WTC11 (cell line): ENCODE data around the gene TRIM65. TPM values are rescaled to one million over a fixed set of nuclear protein-coding genes. Genes with fewer than 3 reads are reported as not detected.

Experiments
- CREM ChIP-seq: sonication (generic); formaldehyde crosslinking; IDR thresholded peaks from 2 replicates; pipeline ENCODE4 v1.8.1; 2022; ENCODE audit warnings: mild to moderate bottlenecking, missing genetic modification reagents, moderate library complexity
- EMX1 ChIP-seq: fragments of 250-450 bp; sonication (Bioruptor Pico); IDR thresholded peaks from 2 replicates; pipeline ENCODE4 v1.8.0; 2021; ENCODE audit warnings: mild to moderate bottlenecking
- GTF2I ChIP-seq: fragments of 250-450 bp; sonication (Bioruptor Pico); conservative IDR thresholded peaks from 2 replicates; pipeline ENCODE4 v1.4.0; 2021; ENCODE audit warnings: mild to moderate bottlenecking
- HMGA2 ChIP-seq: fragments of 250-450 bp; sonication (Bioruptor Pico); IDR thresholded peaks from 2 replicates; pipeline ENCODE4 v1.4.0; 2021; ENCODE audit warnings: mild to moderate bottlenecking, moderate library complexity
- SMAD3 ChIP-seq: sonication (generic); formaldehyde crosslinking; IDR thresholded peaks from 2 replicates; pipeline ENCODE4 v1.8.0; 2022; ENCODE audit warnings: missing genetic modification reagents, mild to moderate bottlenecking, borderline replicate concordance
- ZNF138 ChIP-seq: sonication (generic); formaldehyde crosslinking; conservative IDR thresholded peaks from 2 replicates; pipeline ENCODE4 v1.8.1; 2022; ENCODE audit warnings: mild to moderate bottlenecking, moderate library complexity, missing genetic modification reagents
- total RNA-seq: library from RNA; stranded (reverse); gene quantifications from 3 replicates; pipeline ENCODE4 v1.2.3, GENCODE V29; 2021
- TF ChIP-seq, protein P1 (sequence below): sonication (generic); formaldehyde crosslinking; IDR thresholded peaks from 2 replicates; pipeline ENCODE4 v1.8.1; 2022; ENCODE audit warnings: low read depth, missing genetic modification reagents, borderline replicate concordance
- TF ChIP-seq, protein P2 (sequence below): fragments of 250-450 bp; sonication (Bioruptor Pico); IDR thresholded peaks from 2 replicates; pipeline ENCODE4 v1.9.0; 2021; ENCODE audit warnings: mild to moderate bottlenecking
- TF ChIP-seq, protein P3 (sequence below): sonication (generic); formaldehyde crosslinking; IDR thresholded peaks from 2 replicates; pipeline ENCODE4 v1.8.0; 2022; ENCODE audit warnings: mild to moderate bottlenecking, missing genetic modification reagents
- TF ChIP-seq, protein P4 (sequence below): sonication (generic); formaldehyde crosslinking; IDR thresholded peaks from 2 replicates; pipeline ENCODE4 v1.8.1; 2023; ENCODE audit warnings: mild to moderate bottlenecking, missing genetic modification reagents
- TF ChIP-seq, protein P5 (sequence below): sonication (generic); formaldehyde crosslinking; IDR thresholded peaks from 2 replicates; pipeline ENCODE4 v1.8.0; 2022; ENCODE audit warnings: mild to moderate bottlenecking, missing genetic modification reagents
- TF ChIP-seq, protein P6 (sequence below): fragments of 250-450 bp; sonication (Bioruptor Pico); conservative IDR thresholded peaks from 2 replicates; pipeline ENCODE4 v1.9.0; 2021; ENCODE audit warnings: mild to moderate bottlenecking
- TF ChIP-seq, protein P7 (sequence below): sonication (generic); formaldehyde crosslinking; IDR thresholded peaks from 2 replicates; pipeline ENCODE4 v1.8.1; 2023; ENCODE audit warnings: mild to moderate bottlenecking, missing genetic modification reagents, moderate library complexity
- TF ChIP-seq, protein P8 (sequence below): sonication (generic); formaldehyde crosslinking; IDR thresholded peaks from 2 replicates; pipeline ENCODE4 v1.8.1; 2023; ENCODE audit warnings: mild to moderate bottlenecking, missing genetic modification reagents, borderline replicate concordance
- TF ChIP-seq, protein P9 (sequence below): fragments of 250-450 bp; sonication (Bioruptor Pico); IDR thresholded peaks from 2 replicates; pipeline ENCODE4 v1.9.0; 2021; ENCODE audit warnings: mild to moderate bottlenecking

Gene TRIM65
- total RNA-seq, 1 experiment from 2014 or later = 56.4 TPM

DNA sequence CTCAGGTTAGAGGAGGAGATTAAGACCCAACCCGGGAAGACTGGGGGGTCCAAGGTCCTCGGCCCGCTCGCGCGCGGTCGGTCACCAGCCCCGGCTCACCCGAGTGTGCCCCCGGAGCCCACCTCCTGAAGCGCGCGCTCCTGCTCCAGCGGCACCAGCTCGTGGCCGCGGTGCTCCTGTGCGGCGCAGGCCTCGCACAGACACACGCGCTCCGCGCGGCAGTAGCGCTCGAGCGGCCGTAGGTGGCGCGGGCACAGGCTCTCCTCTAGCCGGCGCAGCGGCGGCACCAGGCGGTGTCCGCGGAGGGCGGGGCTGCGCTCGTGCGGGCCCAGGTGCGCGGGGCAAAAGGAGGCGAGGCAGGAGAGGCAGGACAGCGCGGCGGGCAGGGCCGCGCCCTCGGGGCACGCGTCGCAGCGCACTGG is 19.0 kb downstream of the TRIM65 start (continued):
- TF ChIP-seq, protein P1, sequence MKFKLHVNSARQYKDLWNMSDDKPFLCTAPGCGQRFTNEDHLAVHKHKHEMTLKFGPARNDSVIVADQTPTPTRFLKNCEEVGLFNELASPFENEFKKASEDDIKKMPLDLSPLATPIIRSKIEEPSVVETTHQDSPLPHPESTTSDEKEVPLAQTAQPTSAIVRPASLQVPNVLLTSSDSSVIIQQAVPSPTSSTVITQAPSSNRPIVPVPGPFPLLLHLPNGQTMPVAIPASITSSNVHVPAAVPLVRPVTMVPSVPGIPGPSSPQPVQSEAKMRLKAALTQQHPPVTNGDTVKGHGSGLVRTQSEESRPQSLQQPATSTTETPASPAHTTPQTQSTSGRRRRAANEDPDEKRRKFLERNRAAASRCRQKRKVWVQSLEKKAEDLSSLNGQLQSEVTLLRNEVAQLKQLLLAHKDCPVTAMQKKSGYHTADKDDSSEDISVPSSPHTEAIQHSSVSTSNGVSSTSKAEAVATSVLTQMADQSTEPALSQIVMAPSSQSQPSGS (CRISPR knock-in tag) = no peak
- TF ChIP-seq, protein P2, sequence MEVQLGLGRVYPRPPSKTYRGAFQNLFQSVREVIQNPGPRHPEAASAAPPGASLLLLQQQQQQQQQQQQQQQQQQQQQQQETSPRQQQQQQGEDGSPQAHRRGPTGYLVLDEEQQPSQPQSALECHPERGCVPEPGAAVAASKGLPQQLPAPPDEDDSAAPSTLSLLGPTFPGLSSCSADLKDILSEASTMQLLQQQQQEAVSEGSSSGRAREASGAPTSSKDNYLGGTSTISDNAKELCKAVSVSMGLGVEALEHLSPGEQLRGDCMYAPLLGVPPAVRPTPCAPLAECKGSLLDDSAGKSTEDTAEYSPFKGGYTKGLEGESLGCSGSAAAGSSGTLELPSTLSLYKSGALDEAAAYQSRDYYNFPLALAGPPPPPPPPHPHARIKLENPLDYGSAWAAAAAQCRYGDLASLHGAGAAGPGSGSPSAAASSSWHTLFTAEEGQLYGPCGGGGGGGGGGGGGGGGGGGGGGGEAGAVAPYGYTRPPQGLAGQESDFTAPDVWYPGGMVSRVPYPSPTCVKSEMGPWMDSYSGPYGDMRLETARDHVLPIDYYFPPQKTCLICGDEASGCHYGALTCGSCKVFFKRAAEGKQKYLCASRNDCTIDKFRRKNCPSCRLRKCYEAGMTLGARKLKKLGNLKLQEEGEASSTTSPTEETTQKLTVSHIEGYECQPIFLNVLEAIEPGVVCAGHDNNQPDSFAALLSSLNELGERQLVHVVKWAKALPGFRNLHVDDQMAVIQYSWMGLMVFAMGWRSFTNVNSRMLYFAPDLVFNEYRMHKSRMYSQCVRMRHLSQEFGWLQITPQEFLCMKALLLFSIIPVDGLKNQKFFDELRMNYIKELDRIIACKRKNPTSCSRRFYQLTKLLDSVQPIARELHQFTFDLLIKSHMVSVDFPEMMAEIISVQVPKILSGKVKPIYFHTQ = no peak
- TF ChIP-seq, protein P3, sequence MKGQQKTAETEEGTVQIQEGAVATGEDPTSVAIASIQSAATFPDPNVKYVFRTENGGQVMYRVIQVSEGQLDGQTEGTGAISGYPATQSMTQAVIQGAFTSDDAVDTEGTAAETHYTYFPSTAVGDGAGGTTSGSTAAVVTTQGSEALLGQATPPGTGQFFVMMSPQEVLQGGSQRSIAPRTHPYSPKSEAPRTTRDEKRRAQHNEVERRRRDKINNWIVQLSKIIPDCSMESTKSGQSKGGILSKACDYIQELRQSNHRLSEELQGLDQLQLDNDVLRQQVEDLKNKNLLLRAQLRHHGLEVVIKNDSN = no peak
- TF ChIP-seq GTF2I (CRISPR knock-in tag) (no peak), CREM (CRISPR knock-in tag) (no peak), HMGA2 (CRISPR knock-in tag) (no peak), ZNF138 (CRISPR knock-in tag) (no peak; the same call in 1 of the 2 replicates), SMAD3 (CRISPR knock-in tag) (no peak), EMX1 (no peak)
- TF ChIP-seq, protein P4, sequence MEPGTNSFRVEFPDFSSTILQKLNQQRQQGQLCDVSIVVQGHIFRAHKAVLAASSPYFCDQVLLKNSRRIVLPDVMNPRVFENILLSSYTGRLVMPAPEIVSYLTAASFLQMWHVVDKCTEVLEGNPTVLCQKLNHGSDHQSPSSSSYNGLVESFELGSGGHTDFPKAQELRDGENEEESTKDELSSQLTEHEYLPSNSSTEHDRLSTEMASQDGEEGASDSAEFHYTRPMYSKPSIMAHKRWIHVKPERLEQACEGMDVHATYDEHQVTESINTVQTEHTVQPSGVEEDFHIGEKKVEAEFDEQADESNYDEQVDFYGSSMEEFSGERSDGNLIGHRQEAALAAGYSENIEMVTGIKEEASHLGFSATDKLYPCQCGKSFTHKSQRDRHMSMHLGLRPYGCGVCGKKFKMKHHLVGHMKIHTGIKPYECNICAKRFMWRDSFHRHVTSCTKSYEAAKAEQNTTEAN = no peak; the same call in 1 of the 2 replicates
- TF ChIP-seq, protein P5, sequence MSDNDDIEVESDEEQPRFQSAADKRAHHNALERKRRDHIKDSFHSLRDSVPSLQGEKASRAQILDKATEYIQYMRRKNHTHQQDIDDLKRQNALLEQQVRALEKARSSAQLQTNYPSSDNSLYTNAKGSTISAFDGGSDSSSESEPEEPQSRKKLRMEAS (CRISPR knock-in tag) = peak; percentile 81; the same call in 1 of the 2 replicates
- TF ChIP-seq, protein P6, sequence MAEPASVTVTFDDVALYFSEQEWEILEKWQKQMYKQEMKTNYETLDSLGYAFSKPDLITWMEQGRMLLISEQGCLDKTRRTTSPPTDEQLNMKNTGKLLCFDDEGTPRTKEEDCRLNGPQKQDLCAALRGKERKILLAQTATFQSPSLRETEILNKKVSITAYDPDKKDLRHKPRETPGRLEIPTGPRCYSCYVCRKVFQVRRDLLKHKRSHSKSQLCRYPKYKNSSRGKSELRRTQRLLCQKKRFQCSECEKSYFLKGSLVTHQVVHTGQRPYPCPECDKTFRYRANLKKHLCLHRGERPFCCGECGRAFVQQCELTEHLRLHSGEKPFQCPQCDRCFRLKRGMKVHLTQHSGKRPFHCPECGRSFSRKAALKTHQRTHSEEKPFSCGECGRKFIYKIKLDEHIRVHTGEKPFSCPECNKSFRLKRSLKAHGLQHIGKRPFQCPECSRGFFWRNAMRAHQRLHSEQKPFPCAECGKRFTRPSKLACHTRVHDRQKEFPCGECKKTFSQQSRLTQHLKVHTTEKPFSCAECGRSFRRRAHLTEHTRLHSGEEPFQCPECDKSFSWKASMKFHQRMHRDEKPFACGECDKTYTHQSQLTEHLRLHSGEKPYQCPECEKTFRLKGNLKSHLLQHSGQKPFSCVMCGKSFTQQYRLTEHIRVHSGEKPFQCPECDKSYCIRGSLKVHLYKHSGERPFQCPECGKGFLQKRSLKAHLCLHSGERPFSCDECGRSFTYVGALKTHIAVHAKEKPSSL (CRISPR knock-in tag) = no peak
- TF ChIP-seq, protein P7, sequence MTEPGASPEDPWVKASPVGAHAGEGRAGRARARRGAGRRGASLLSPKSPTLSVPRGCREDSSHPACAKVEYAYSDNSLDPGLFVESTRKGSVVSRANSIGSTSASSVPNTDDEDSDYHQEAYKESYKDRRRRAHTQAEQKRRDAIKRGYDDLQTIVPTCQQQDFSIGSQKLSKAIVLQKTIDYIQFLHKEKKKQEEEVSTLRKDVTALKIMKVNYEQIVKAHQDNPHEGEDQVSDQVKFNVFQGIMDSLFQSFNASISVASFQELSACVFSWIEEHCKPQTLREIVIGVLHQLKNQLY (CRISPR knock-in tag) = no peak
- TF ChIP-seq, protein P8, sequence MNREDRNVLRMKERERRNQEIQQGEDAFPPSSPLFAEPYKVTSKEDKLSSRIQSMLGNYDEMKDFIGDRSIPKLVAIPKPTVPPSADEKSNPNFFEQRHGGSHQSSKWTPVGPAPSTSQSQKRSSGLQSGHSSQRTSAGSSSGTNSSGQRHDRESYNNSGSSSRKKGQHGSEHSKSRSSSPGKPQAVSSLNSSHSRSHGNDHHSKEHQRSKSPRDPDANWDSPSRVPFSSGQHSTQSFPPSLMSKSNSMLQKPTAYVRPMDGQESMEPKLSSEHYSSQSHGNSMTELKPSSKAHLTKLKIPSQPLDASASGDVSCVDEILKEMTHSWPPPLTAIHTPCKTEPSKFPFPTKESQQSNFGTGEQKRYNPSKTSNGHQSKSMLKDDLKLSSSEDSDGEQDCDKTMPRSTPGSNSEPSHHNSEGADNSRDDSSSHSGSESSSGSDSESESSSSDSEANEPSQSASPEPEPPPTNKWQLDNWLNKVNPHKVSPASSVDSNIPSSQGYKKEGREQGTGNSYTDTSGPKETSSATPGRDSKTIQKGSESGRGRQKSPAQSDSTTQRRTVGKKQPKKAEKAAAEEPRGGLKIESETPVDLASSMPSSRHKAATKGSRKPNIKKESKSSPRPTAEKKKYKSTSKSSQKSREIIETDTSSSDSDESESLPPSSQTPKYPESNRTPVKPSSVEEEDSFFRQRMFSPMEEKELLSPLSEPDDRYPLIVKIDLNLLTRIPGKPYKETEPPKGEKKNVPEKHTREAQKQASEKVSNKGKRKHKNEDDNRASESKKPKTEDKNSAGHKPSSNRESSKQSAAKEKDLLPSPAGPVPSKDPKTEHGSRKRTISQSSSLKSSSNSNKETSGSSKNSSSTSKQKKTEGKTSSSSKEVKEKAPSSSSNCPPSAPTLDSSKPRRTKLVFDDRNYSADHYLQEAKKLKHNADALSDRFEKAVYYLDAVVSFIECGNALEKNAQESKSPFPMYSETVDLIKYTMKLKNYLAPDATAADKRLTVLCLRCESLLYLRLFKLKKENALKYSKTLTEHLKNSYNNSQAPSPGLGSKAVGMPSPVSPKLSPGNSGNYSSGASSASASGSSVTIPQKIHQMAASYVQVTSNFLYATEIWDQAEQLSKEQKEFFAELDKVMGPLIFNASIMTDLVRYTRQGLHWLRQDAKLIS (CRISPR knock-in tag) = no peak
- TF ChIP-seq, protein P9, sequence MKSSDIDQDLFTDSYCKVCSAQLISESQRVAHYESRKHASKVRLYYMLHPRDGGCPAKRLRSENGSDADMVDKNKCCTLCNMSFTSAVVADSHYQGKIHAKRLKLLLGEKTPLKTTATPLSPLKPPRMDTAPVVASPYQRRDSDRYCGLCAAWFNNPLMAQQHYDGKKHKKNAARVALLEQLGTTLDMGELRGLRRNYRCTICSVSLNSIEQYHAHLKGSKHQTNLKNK = no peak
